ENCODE measurements around the gene CSAD. TPM values are rescaled to one million over a fixed set of nuclear protein-coding genes. Genes with fewer than 3 reads are reported as not detected.
A peak's percentile ranks its signal among the peaks of the same experiment; 100 is the strongest.
"Not testable (repeated sequence)": the region's sequence is repeated elsewhere in the genome, so short reads cannot be mapped to it uniquely, and the experiment has no call there.

Gene CSAD
- total RNA-seq, 2 donors from 2014 or later, result 57.2 to 61.0 TPM

GRCh38 chr12:53213348-53213747 lies 32.6 kb upstream of the CSAD start:
- DNase-seq (peak; percentile 70 to 80 (median 76)), ATAC-seq (peak; percentile 80)
- Mint-ChIP-seq H3K27ac (peak overlapping the region; percentile 82), H3K27me3 (no peaks in the 10 kb centered on the region), H3K4me1 (peaks cover 71% of the 10 kb centered on the region), H3K36me3 (ENCODE audit: low read depth) (peaks cover 4% of the 10 kb centered on the region), H3K4me3 (peak overlapping the region; percentile 53)
- no peaks in the 10 kb centered on the region for H3K9me3 ChIP-seq (ENCODE audit: control insufficient read depth, low read length, poor library complexity, severe bottlenecking)

DNA sequence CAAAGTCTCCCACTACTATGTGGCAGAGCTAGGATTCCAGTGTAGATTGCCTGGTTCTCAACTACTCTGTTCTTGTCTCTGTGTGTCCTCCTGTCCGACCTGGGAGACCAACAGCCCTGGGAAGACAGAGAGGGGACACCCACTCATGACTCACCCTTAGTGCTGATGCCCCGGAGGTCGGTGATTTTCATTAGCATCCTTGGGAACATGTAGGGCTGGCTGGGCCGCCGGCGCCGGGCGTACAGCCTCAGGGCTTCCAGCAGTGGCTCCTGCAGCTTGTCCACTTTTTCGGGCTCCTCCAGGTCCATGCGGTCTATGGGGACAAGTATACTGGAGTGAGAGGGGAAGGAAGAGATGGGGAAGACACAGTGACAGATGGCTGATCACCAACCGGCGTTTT lies 32.2 kb upstream of the CSAD start:
- peak; percentile 2 for ATAC-seq
- no peaks in the 10 kb centered on the region for H3K9me3 ChIP-seq (ENCODE audit: control insufficient read depth, low read length, poor library complexity, severe bottlenecking)
- Mint-ChIP-seq H3K4me3 (peak overlapping the region; percentile 53), H3K4me1 (peaks cover 73% of the 10 kb centered on the region), H3K27me3 (no peaks in the 10 kb centered on the region), H3K27ac (peak overlapping the region; percentile 82), H3K36me3 (ENCODE audit: low read depth) (peaks cover 4% of the 10 kb centered on the region)
- no peak for DNase-seq

- ATAC-seq, result no peak
- peaks cover 4% of the 10 kb centered on the region for H3K36me3 Mint-ChIP-seq (ENCODE audit: low read depth)
- no peaks in the 10 kb centered on the region for H3K9me3 ChIP-seq (ENCODE audit: control insufficient read depth, low read length, poor library complexity, severe bottlenecking)
- no peaks in the 10 kb centered on the region for H3K27me3 Mint-ChIP-seq
- H3K27ac Mint-ChIP-seq, result peak overlapping the region; percentile 63
- H3K4me1 Mint-ChIP-seq, result peaks cover 74% of the 10 kb centered on the region
- no peak for DNase-seq
- H3K4me3 Mint-ChIP-seq, result peak overlapping the region; percentile 59
Observed at GRCh38 chr12:53211476-53212381, 31.0 kb upstream of the CSAD start.

DNA sequence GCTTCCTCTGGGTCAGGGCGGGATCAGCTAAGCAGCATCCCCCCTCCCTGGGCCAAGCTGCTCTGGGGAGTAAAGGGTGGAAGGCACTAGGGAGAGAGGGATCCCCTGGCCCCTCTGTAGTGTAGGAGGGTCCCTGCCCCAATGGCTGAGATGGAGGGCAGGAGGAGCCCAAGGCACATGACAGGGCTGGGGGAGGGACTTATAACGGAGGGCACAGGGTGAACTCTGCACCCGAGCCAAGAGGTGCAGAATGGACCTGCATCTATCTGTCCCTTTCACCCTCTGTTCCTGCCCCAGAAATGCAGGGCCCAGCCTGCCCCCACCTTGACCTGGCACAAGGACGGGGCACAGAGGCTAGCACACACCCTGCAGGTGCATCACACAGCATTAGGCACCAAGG lies 30.1 kb upstream of the CSAD start:
- Mint-ChIP-seq H3K4me1 (peaks cover 74% of the 10 kb centered on the region), H3K36me3 (ENCODE audit: low read depth) (peaks cover 7% of the 10 kb centered on the region)

DNA sequence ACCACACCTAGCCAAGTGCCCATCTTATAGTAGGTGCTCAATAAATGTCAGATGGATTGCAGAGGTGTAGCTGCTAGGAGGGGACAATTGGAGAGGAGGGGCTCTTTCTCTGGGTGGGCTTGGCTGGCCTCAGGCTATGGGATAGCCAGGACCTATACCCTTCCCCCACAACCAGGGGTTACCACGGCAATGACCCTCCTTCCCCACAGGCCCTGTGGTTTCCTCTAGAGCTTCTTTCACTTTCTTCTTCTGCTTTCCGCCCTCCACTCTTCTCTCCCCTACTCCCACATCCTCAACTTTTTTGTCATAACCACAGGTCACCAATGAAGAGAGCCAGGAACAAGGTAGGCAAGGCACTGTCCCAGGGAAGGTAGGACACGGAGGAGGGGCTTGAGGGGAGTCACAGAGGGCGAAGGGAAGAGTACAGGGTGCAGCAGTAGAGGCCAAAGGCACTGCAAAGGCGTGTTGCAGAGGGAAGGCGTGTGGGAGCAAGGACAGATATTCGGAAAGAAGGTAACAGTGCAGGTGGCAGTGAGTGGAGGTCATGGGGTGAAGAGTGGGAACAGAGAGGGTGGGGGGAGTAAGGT lies 28.2 kb upstream of the CSAD start:
- H3K4me3 Mint-ChIP-seq, result peak overlapping the region; percentile 92
- H3K4me1 Mint-ChIP-seq, result peaks cover 71% of the 10 kb centered on the region
- peaks cover 7% of the 10 kb centered on the region for H3K36me3 Mint-ChIP-seq (ENCODE audit: low read depth)
- no peak for DNase-seq
- no peaks in the 10 kb centered on the region for H3K27me3 Mint-ChIP-seq
- H3K27ac Mint-ChIP-seq, result peak overlapping the region; percentile 97
- ATAC-seq, result peak; percentile 17
- H3K9me3 ChIP-seq (ENCODE audit: control insufficient read depth, low read length, poor library complexity, severe bottlenecking), result no peaks in the 10 kb centered on the region

More for the DNA sequence above, 30.1 kb upstream of the CSAD start:
- no peaks in the 10 kb centered on the region for H3K9me3 ChIP-seq (ENCODE audit: control insufficient read depth, low read length, poor library complexity, severe bottlenecking)
- Mint-ChIP-seq H3K27ac (peak overlapping the region; percentile 63), H3K27me3 (no peaks in the 10 kb centered on the region), H3K4me3 (no peak overlapping the region)
- DNase-seq, result no peak
- no peak for ATAC-seq

DNA sequence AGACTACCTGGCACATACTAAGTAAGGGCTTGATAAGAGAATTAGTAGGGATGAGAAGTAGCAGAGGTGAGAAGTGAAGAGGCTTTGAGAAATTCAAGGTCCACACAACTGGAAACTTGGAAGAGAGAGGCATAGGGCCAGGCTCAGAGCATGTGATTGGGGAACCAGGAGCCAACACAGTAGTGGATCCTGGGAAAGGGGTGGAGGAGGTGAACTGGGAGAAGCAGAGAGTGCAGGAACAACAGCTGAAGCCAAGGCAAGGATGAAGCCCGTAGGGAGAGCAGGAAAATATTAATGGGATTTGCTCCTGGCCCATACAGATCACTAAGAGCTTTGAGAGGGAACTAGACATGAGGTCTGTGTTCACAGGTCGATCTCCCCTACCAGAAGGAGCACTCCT lies 27.7 kb upstream of the CSAD start:
- no peak for DNase-seq
- H3K4me1 Mint-ChIP-seq, result peaks cover 71% of the 10 kb centered on the region
- no peak for ATAC-seq
- H3K4me3 Mint-ChIP-seq, result peak overlapping the region; percentile 92
- peaks cover 7% of the 10 kb centered on the region for H3K36me3 Mint-ChIP-seq (ENCODE audit: low read depth)
- peak overlapping the region; percentile 97 for H3K27ac Mint-ChIP-seq
- H3K9me3 ChIP-seq (ENCODE audit: control insufficient read depth, low read length, poor library complexity, severe bottlenecking), result no peaks in the 10 kb centered on the region
- H3K27me3 Mint-ChIP-seq, result no peaks in the 10 kb centered on the region

GRCh38 chr12:53207042-53207441 lies 26.3 kb upstream of the CSAD start, which contains the start of gene ITGB7:
ITGB7 (minus strand) TSS chr12:53207251; CDS start chr12:53200443, 6,808 bp downstream.
- Mint-ChIP-seq H3K4me1 (peaks cover 70% of the 10 kb centered on the region), H3K36me3 (ENCODE audit: low read depth) (peaks cover 6% of the 10 kb centered on the region), H3K27me3 (no peaks in the 10 kb centered on the region), H3K27ac (peak within 1 kb of the TSS; percentile 97), H3K4me3 (peak within 1 kb of the TSS; percentile 99)
- H3K9me3 ChIP-seq (ENCODE audit: control insufficient read depth, low read length, poor library complexity, severe bottlenecking), result no peaks in the 10 kb centered on the region
- DNase-seq, result peak; percentile 37 to 48 (median 47)
- peak; percentile 85 for ATAC-seq

DNA sequence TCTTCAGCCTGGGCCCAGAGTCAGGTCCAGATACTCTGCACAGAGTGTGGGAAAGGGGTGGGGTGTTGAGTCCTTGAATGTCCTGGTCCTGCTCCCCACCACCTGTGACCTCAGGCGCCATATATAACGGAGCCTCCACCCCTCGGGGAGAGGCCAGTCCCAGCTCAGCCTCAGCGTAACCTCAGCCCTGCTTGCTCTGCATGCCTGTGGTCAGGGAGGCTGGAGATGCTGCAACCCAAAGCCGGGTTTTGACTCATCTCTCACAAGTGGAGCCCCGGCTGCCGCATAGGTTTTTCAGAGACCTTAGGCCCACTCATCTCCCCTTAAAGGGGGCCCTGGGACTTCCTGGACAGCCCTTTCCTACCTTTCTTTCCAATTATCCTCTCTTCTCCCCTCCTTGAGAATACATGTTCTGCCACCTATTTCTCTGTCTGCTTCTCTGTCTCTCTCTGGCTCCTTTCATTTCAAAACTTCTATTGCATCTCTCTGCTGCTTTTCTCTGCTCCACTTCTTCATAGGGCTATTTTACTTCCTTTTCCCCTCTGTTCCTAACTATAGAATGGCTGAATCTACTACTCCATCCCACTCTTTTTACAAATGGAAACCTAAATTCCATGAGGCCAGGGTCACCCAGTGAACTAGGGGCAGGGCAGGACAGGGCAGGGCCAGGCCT lies 25.2 kb upstream of the CSAD start:
- ATAC-seq, result peak; percentile 71

GRCh38 chr12:53204351-53204750 lies 23.6 kb upstream of the CSAD start:
- Mint-ChIP-seq H3K36me3 (ENCODE audit: low read depth) (peaks cover 10% of the 10 kb centered on the region), H3K27me3 (no peaks in the 10 kb centered on the region), H3K4me1 (peaks cover 73% of the 10 kb centered on the region), H3K4me3 (peak overlapping the region; percentile 79), H3K27ac (peak overlapping the region; percentile 97)
- ATAC-seq (no peak), DNase-seq (no peak)
- H3K9me3 ChIP-seq (ENCODE audit: control insufficient read depth, low read length, poor library complexity, severe bottlenecking), result no peaks in the 10 kb centered on the region

More for the DNA sequence above, 25.2 kb upstream of the CSAD start:
- Mint-ChIP-seq H3K36me3 (ENCODE audit: low read depth) (peaks cover 5% of the 10 kb centered on the region), H3K27ac (peak overlapping the region; percentile 97), H3K4me3 (peak overlapping the region; percentile 99), H3K27me3 (no peaks in the 10 kb centered on the region), H3K4me1 (peaks cover 70% of the 10 kb centered on the region)
- no peak for DNase-seq
- H3K9me3 ChIP-seq (ENCODE audit: control insufficient read depth, low read length, poor library complexity, severe bottlenecking), result no peaks in the 10 kb centered on the region

GRCh38 chr12:53202316-53202715 lies 21.6 kb upstream of the CSAD start:
- not testable (repeated sequence) for ATAC-seq; H3K27me3 Mint-ChIP-seq; H3K9me3 ChIP-seq (ENCODE audit: control insufficient read depth, low read length, poor library complexity, severe bottlenecking); H3K4me3 Mint-ChIP-seq; DNase-seq
- Mint-ChIP-seq H3K27ac (peak overlapping the region; percentile 84), H3K36me3 (ENCODE audit: low read depth) (peaks cover 12% of the 10 kb centered on the region), H3K4me1 (peaks cover 70% of the 10 kb centered on the region)

GRCh38 chr12:53201639-53202038 lies 20.9 kb upstream of the CSAD start:
- H3K9me3 ChIP-seq (ENCODE audit: control insufficient read depth, low read length, poor library complexity, severe bottlenecking), result no peaks in the 10 kb centered on the region
- ATAC-seq, result no peak
- Mint-ChIP-seq H3K36me3 (ENCODE audit: low read depth) (peaks cover 16% of the 10 kb centered on the region), H3K4me3 (no peak overlapping the region), H3K27me3 (no peaks in the 10 kb centered on the region), H3K27ac (peak overlapping the region; percentile 97), H3K4me1 (peaks cover 66% of the 10 kb centered on the region)
- no peak for DNase-seq

DNA sequence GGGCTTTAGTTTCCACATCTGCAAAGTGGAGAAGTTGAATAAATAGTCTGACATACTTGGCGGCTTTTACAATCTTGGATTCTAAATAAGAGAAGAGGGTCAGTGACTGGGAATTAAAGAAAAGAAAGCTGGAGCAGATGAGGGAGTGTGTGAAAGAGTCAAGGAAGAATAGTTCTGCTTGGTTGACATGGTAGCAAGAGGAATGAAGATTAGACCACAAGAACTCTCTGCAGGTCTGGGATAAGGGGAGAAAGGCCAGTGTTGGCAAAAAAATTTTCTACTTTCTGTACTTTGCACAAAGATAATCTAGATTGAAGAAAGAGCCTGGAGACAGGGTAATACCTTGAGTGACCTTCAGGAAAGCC lies 20.4 kb upstream of the CSAD start:
- no peaks in the 10 kb centered on the region for H3K9me3 ChIP-seq (ENCODE audit: control insufficient read depth, low read length, poor library complexity, severe bottlenecking)
- peak overlapping the region; percentile 97 for H3K27ac Mint-ChIP-seq
- H3K36me3 Mint-ChIP-seq (ENCODE audit: low read depth), result peaks cover 17% of the 10 kb centered on the region
- ATAC-seq (no peak), DNase-seq (no peak)
- H3K4me3 Mint-ChIP-seq, result peak overlapping the region; percentile 86
- H3K27me3 Mint-ChIP-seq, result no peaks in the 10 kb centered on the region
- H3K4me1 Mint-ChIP-seq, result peaks cover 66% of the 10 kb centered on the region

All from T-helper 17 cell (primary cell).